Mesenchymal stem cell (in vitro differentiated cells and primary cell): ENCODE results near the gene EPG5.

Source experiments
- DNase-seq: peaks from one replicate; pipeline ENCODE4 v3.0.0-alpha.2; 2013
- H2AFZ ChIP-seq: one replicate; pipeline ENCODE4 v1.6.1; 2013; ENCODE audit warnings: low read depth, mild to moderate bottlenecking, control low read depth, inconsistent platforms, low read length, moderate library complexity
- H2AK5ac ChIP-seq: 2 replicates; pipeline ENCODE4 v1.6.1; 2013; ENCODE audit warnings: low read length, moderate library complexity, mild to moderate bottlenecking, inconsistent platforms; ENCODE audit not compliant: severe bottlenecking
- H2BK120ac ChIP-seq: one replicate; pipeline ENCODE4 v1.6.1; 2013; ENCODE audit warnings: low read depth, mild to moderate bottlenecking, inconsistent platforms, low read length, moderate library complexity
- H2BK12ac ChIP-seq, 2 experiments: one replicate each; pipeline ENCODE4 v1.6.1; 2013; ENCODE audit warnings: inconsistent platforms in 2 of 2, low read length in 2 of 2, mild to moderate bottlenecking in 2 of 2, moderate library complexity in 2 of 2, control low read depth in 1 of 2
- H2BK15ac ChIP-seq: one replicate; pipeline ENCODE4 v1.6.1; 2013; ENCODE audit warnings: mild to moderate bottlenecking, low read depth, inconsistent platforms; ENCODE audit not compliant: poor library complexity, severe bottlenecking
- H2BK5ac ChIP-seq: 2 replicates; pipeline ENCODE4 v1.6.1; 2013; ENCODE audit warnings: low read depth, mild to moderate bottlenecking, low read length, control low read depth, inconsistent platforms; ENCODE audit not compliant: poor library complexity, severe bottlenecking
- H3K14ac ChIP-seq, 2 experiments: one replicate each; pipeline ENCODE4 v1.6.1; 2013; ENCODE audit warnings: inconsistent platforms in 2 of 2, low read length in 2 of 2, control low read depth in 1 of 2, mild to moderate bottlenecking in 1 of 2, moderate library complexity in 1 of 2
- H3K18ac ChIP-seq, 2 experiments: one replicate each; pipeline ENCODE4 v1.6.1; 2013; ENCODE audit warnings: inconsistent platforms in 2 of 2, low read length in 2 of 2, control low read depth in 1 of 2, low read depth in 1 of 2, mild to moderate bottlenecking in 1 of 2
- H3K23ac ChIP-seq, 2 experiments: one replicate each; pipeline ENCODE4 v1.6.1; 2013; ENCODE audit warnings: inconsistent platforms in 2 of 2, low read length in 2 of 2, mild to moderate bottlenecking in 2 of 2, moderate library complexity in 2 of 2, control low read depth in 1 of 2
- H3K27ac ChIP-seq: 2 replicates; pipeline ENCODE4 v1.5.1; 2013; ENCODE audit warnings: mild to moderate bottlenecking, moderate library complexity, low read length, control low read depth, inconsistent platforms; ENCODE audit not compliant: poor library complexity, severe bottlenecking
- H3K27me3 ChIP-seq, 2 experiments: 2 replicates each; pipeline versions ENCODE4 v1.6.1 to v1.7.0; 2013; ENCODE audit warnings: low read length in 2 of 2, mild to moderate bottlenecking in 2 of 2, moderate library complexity in 2 of 2, control low read depth in 1 of 2, inconsistent platforms in 1 of 2; ENCODE audit not compliant: control insufficient read depth in 1 of 2, insufficient read depth in 1 of 2
- H3K36me3 ChIP-seq, 2 experiments: 2 replicates each; pipeline versions ENCODE4 v1.6.1 to v1.7.0; 2013; ENCODE audit warnings: low read length in 2 of 2, control low read depth in 1 of 2, inconsistent platforms in 1 of 2, low read depth in 1 of 2, mild to moderate bottlenecking in 1 of 2; ENCODE audit not compliant: insufficient read depth in 2 of 2, control insufficient read depth in 1 of 2
- H3K4ac ChIP-seq, 2 experiments: one replicate each; pipeline ENCODE4 v1.6.1; 2013; ENCODE audit warnings: inconsistent platforms in 2 of 2, low read length in 2 of 2, mild to moderate bottlenecking in 2 of 2, moderate library complexity in 2 of 2, control low read depth in 1 of 2, low read depth in 1 of 2
- H3K4me1 ChIP-seq: 2 replicates; pipeline ENCODE4 v1.6.1; 2013; ENCODE audit warnings: low read depth, low read length, control low read depth; ENCODE audit not compliant: control insufficient read depth, insufficient read depth
- H3K4me2 ChIP-seq: 2 replicates; pipeline ENCODE4 v1.6.1; 2013; ENCODE audit warnings: low read length, mild to moderate bottlenecking, inconsistent platforms; ENCODE audit not compliant: poor library complexity, severe bottlenecking
- H3K4me3 ChIP-seq, 2 experiments: 2 replicates each; pipeline versions ENCODE4 v1.5.1 to v1.7.0; 2013; ENCODE audit warnings: low read length in 2 of 2, mild to moderate bottlenecking in 2 of 2, control low read depth in 1 of 2, low read depth in 1 of 2; ENCODE audit not compliant: insufficient read depth in 1 of 2
- H3K79me1 ChIP-seq: replicated peaks from 2 replicates; pipeline ENCODE4 v1.6.1; 2013; ENCODE audit warnings: mild to moderate bottlenecking, control low read depth, low read length, inconsistent platforms; ENCODE audit not compliant: poor library complexity, severe bottlenecking
- H3K9ac ChIP-seq: 2 replicates; pipeline ENCODE4 v1.7.0; 2013; ENCODE audit warnings: mild to moderate bottlenecking, low read length, moderate library complexity
- H3K9me3 ChIP-seq: 2 replicates; pipeline ENCODE4 v1.7.0; 2013; ENCODE audit warnings: mild to moderate bottlenecking, low read length; ENCODE audit not compliant: control insufficient read depth
- H4K8ac ChIP-seq: one replicate; pipeline ENCODE4 v1.6.1; 2013; ENCODE audit warnings: inconsistent platforms, mild to moderate bottlenecking, low read length, moderate library complexity
- H4K91ac ChIP-seq: one replicate; pipeline ENCODE4 v1.6.1; 2013; ENCODE audit warnings: mild to moderate bottlenecking, low read length, inconsistent platforms
- WGBS: methylation state at CpG from one replicate; pipeline ENCODE4 v1.1.7; 2013; ENCODE audit warnings: mixed read lengths; 5-methylcytosine and 5-hydroxymethylcytosine counted together

EPG5 gene

DNA sequence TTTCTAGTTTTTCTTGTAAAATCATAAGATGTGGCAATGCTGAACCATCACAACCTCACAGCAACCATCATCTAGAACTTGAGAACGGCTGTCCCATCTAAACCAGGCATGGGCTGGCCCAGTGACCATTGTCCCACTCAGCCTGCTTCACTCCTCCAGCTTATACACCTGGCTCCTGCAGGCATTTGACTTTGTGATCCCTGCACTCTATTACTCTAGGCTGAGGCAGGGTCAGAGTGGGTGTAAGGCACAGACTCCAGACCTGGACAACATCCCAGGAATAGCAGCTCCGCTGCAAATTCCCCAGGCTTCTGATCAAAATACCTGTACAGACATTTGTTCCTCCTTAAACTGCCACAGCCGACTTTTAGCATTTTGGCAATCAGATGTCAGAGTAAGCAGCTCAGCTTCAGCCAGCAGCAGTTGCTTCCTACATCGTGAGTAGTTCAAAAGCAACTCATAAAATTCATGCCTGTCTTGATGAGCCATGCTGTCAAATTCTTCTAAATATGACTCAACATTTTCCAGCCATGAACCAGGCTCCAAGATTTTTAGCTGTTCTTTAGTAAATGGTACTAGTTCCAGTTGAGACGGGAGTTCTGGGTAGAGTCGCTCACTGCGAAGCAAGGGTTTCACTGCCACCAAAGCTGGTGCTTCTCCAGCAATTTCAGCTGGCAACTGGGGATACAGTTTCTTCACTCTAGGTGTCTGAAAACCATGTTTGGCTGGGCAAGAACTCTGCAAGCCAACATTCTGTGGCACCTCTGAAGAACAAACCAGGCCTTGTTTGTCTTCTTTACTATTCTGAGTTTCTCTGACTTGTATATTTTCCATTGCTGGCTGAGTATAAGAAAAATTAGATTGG, 12.8 kb downstream of the EPG5 start:
- Histone ChIP-seq H3K14ac (no peak overlapping the region), H3K9me3 (no peaks in the 10 kb centered on the region), H3K27ac (peak overlapping the region; percentile 90), H4K8ac (no peak overlapping the region), H4K91ac (no peak overlapping the region), H3K9ac (peak overlapping the region; percentile 59), H3K4me2 (no peak overlapping the region), H3K18ac (no peak overlapping the region), H3K23ac (no peak overlapping the region), H2AK5ac (peak overlapping the region; percentile 99), H2BK15ac (peak overlapping the region; percentile 55), H2BK12ac (no peak overlapping the region), H3K4ac (no peak overlapping the region), H2AFZ (no peak overlapping the region), H3K4me3 (peak overlapping the region in 1 of 2 experiments; percentile 7), H3K27me3 (no peaks in the 10 kb centered on the region), H3K79me1 (peaks cover 3% of the 10 kb centered on the region), H3K4me1 (peaks cover 18% of the 10 kb centered on the region), H2BK5ac (peak overlapping the region; percentile 89), H3K36me3 (peaks cover 17 to 59% of the 10 kb centered on the region in 2 experiments), H2BK120ac (no peak overlapping the region)
- peak; percentile 82 for DNase-seq
- 39% methylated on average over 7 of the region's 7 CpGs for WGBS

DNA sequence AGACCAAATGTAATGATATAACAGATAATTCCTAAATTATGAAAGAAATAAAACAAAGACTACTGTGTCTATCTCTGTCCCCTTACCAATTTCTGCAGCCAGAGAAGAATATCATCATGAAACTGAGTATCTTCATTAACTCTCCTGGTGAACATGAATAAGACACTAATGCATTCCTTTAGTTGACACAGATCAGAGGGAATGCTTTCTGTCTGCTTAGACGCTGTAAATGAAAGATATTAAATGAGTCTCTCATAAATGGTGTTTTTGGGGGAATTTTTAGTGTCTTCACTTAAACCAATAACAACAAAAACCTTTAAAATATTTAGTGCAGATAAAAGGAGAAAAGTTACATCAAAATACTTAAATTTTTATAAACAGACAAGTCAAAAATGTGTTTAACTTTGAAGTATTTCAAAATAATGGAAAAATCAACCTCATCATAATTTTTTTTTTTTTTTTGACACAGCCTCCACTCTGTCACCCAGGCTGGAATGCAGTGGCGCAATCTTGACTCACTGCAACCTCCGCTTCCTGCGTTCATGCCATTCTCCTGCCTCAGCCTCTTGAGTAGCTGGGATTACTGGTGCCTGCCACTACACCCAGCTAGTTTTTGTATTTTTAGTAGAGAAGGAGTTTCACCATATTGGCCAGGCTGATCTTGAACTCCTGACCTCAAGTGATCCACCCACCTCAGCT, 16.0 kb downstream of the EPG5 start:
- 0% methylated on average over 1 of the region's 4 CpGs for WGBS
- Histone ChIP-seq H3K4ac (no peak overlapping the region), H3K14ac (no peak overlapping the region), H4K91ac (no peak overlapping the region), H3K23ac (no peak overlapping the region), H2AFZ (no peak overlapping the region), H3K27ac (peak overlapping the region; percentile 71), H3K9me3 (no peaks in the 10 kb centered on the region), H4K8ac (no peak overlapping the region), H2BK15ac (no peak overlapping the region), H3K9ac (peak overlapping the region; percentile 85), H3K27me3 (no peaks in the 10 kb centered on the region), H3K36me3 (peaks cover 19 to 89% of the 10 kb centered on the region in 2 experiments), H3K4me2 (no peak overlapping the region), H2AK5ac (no peak overlapping the region), H2BK12ac (no peak overlapping the region), H3K79me1 (peaks cover 10% of the 10 kb centered on the region), H2BK120ac (no peak overlapping the region), H3K4me1 (peaks cover 8% of the 10 kb centered on the region), H2BK5ac (no peak overlapping the region), H3K4me3 (no peak overlapping the region), H3K18ac (no peak overlapping the region)
- DNase-seq: peak; percentile 92

DNA sequence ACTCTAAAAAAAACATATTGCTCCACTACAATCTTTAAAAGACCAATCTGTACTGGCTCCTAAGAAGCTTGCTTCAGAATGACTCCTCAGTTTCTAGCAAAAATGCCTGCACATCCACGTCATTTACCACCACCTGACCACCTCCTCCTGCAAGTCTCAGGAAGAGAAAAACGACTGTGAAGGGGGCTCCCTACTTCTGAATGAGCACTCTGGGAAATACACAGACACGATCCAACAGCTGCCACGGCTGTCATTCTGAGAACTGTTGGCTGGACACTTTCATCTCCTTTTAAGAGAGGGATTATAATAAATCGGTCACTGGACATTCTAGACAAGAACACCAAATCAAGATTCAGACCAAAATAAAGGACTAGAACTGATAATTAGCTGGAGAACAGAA, 21.5 kb downstream of the EPG5 start:
- Histone ChIP-seq H3K27me3 (no peaks in the 10 kb centered on the region), H3K18ac (no peak overlapping the region), H3K23ac (no peak overlapping the region), H3K9me3 (no peaks in the 10 kb centered on the region), H3K4me3 (no peak overlapping the region), H3K27ac (no peak overlapping the region), H3K4ac (no peak overlapping the region), H3K36me3 (peaks cover 24 to 97% of the 10 kb centered on the region in 2 experiments), H3K79me1 (peaks cover 10% of the 10 kb centered on the region), H3K4me2 (no peak overlapping the region), H2AK5ac (no peak overlapping the region), H3K9ac (no peak overlapping the region), H4K8ac (no peak overlapping the region), H2BK12ac (no peak overlapping the region), H2BK120ac (no peak overlapping the region), H2AFZ (no peak overlapping the region), H4K91ac (no peak overlapping the region), H3K4me1 (no peaks in the 10 kb centered on the region), H2BK15ac (no peak overlapping the region), H3K14ac (no peak overlapping the region), H2BK5ac (no peak overlapping the region)
- DNase-seq: no peak
- WGBS: 61% methylated on average over 3 of the region's 5 CpGs

DNA sequence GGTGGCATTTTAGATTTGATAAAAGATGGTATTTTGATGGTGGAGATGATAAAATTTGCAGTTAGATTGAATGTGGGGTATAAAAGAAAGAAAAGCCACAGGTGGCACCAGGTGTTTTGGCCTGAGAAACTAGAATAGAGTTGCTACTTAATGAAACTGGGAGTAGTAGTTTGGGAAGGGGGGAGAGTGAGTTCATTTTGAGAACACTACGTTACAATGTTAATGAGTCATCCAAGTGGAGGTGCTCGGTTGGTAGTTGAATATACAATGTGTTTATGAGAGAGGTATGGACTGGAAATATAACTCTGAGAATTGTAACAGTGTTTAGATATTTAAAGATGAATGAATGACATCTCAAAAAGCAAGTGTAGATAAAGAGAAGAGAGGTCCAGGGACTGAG, 26.4 kb downstream of the EPG5 start:
- Histone ChIP-seq H3K4me2 (no peak overlapping the region), H4K8ac (no peak overlapping the region), H2BK15ac (no peak overlapping the region), H3K14ac (no peak overlapping the region), H3K18ac (no peak overlapping the region), H2BK5ac (no peak overlapping the region), H3K4me3 (no peak overlapping the region), H3K4ac (no peak overlapping the region), H3K4me1 (peaks cover 1% of the 10 kb centered on the region), H3K36me3 (peaks cover 37 to 89% of the 10 kb centered on the region in 2 experiments), H3K9me3 (no peaks in the 10 kb centered on the region), H3K23ac (no peak overlapping the region), H2BK12ac (no peak overlapping the region), H2BK120ac (no peak overlapping the region), H3K79me1 (peaks cover 14% of the 10 kb centered on the region), H2AK5ac (no peak overlapping the region), H3K9ac (no peak overlapping the region), H2AFZ (no peak overlapping the region), H4K91ac (no peak overlapping the region), H3K27me3 (no peaks in the 10 kb centered on the region), H3K27ac (no peak overlapping the region)
- no peak for DNase-seq
- 49% methylated on average over 2 of the region's 2 CpGs for WGBS
